Smooth muscle cell (in vitro differentiated cells): ENCODE measurements around the gene POMC. TPM values are rescaled to one million over a fixed set of nuclear protein-coding genes. Genes with fewer than 3 reads are reported as not detected.

Experiments
- DNase-seq: peaks from one replicate; lab custom pipeline; 2025; ENCODE audit not compliant: unreplicated experiment; lab: John Stamatoyannopoulos, UW
- H2AFZ ChIP-seq: fragments of 200-600 bp; sonication (generic); 2 replicates; pipeline ENCODE4 v1.6.0; 2016; ENCODE audit warnings: antibody characterized with exemption, low read depth, mild to moderate bottlenecking
- H3F3A ChIP-seq: fragments of 200-600 bp; sonication (generic); 2 replicates; pipeline ENCODE4 v1.6.0; 2017; ENCODE audit warnings: antibody characterized with exemption, low read depth
- H3K27ac ChIP-seq: fragments of 200-600 bp; sonication (generic); 2 replicates; pipeline ENCODE4 v1.5.1; 2016; ENCODE audit warnings: low read depth, mild to moderate bottlenecking
- H3K27me3 ChIP-seq: fragments of 200-600 bp; sonication (generic); 2 replicates; pipeline ENCODE4 v1.6.1; 2016; ENCODE audit warnings: low read depth, mild to moderate bottlenecking
- H3K36me3 ChIP-seq: fragments of 200-600 bp; sonication (generic); 2 replicates; pipeline ENCODE4 v1.5.1; 2016; ENCODE audit warnings: low read depth
- H3K4me1 ChIP-seq: fragments of 200-600 bp; sonication (generic); 2 replicates; pipeline ENCODE4 v1.5.1; 2016; ENCODE audit warnings: low read depth
- H3K4me2 ChIP-seq: fragments of 200-600 bp; sonication (generic); 2 replicates; pipeline ENCODE4 v1.6.0; 2016; ENCODE audit warnings: mild to moderate bottlenecking
- H3K4me3 ChIP-seq: fragments of 200-600 bp; sonication (generic); 2 replicates; pipeline ENCODE4 v1.5.1; 2016; ENCODE audit warnings: mild to moderate bottlenecking
- H3K79me2 ChIP-seq: fragments of 200-600 bp; sonication (generic); 2 replicates; pipeline ENCODE4 v1.6.0; 2016; ENCODE audit warnings: low read depth, mild to moderate bottlenecking
- H3K9ac ChIP-seq: fragments of 200-600 bp; sonication (generic); 2 replicates; pipeline ENCODE4 v1.6.0; 2016; ENCODE audit warnings: low read depth
- H3K9me3 ChIP-seq: fragments of 200-600 bp; sonication (generic); replicated peaks from 2 replicates; pipeline ENCODE4 v1.5.1; 2016; ENCODE audit warnings: low read depth
- H4K20me1 ChIP-seq: fragments of 200-600 bp; sonication (generic); 2 replicates; pipeline ENCODE4 v1.6.0; 2016; ENCODE audit warnings: low read depth
- WGBS: methylation state at CpG from one replicate; pipeline ENCODE4 v1.1.7; 2016; ENCODE audit warnings: low lambda C conversion rate; 5-methylcytosine and 5-hydroxymethylcytosine counted together
- polyA plus RNA-seq: library from polyadenylated mRNA; unstranded; fragments of >200 nt; fragmentation: Nextera tagmentation; extraction: Ambion mirVana; gene quantifications from 2 replicates; pipeline ENCODE4 v1.2.1, GENCODE V29; 2016
- total RNA-seq: library from RNA; depleted of rRNA; stranded (reverse); fragments of >200 nt; gene quantifications from 2 replicates; pipeline ENCODE4 v1.2.3, GENCODE V29; 2014
- TF ChIP-seq, protein P1 (sequence below): fragments of 200-600 bp; sonication (generic); IDR thresholded peaks from 2 replicates; pipeline ENCODE4 v1.5.1; 2017; ENCODE audit warnings: borderline replicate concordance, mild to moderate bottlenecking, antibody characterized with exemption; ENCODE audit not compliant: insufficient read depth, poor library complexity, severe bottlenecking

Gene POMC
- total and polyA plus RNA-seq, 2 experiments from 2014 or later, result not detected

DNA sequence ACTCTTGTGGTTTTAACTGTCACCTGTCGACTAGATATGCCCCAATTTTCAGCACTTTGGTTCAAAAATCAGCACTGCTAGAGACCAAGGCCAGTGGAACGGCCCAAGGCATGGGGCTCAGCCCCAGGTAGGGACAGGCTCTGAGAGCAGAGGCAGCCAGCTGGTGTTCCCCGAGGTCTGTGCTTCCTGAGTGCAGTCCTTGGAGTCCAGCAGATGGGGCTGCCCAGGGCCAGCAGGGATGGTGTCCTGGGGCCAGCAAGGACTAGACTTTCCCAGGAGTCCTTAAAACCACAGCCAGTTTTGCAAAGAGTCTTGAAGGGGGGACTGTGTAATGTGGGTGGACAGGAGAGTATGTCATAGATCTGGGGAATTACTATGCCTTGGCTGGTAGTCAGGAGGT lies 56.3 kb downstream of the POMC start:
- no peak for DNase-seq
- no peak overlapping the region for H2AFZ ChIP-seq
- no peaks in the 10 kb centered on the region for H3K36me3 ChIP-seq
- no peaks in the 10 kb centered on the region for H3K9me3 ChIP-seq
- no peaks in the 10 kb centered on the region for H3K4me1 ChIP-seq
- H4K20me1 ChIP-seq, result no peaks in the 10 kb centered on the region
- H3K4me3 ChIP-seq, result no peak overlapping the region
- no peaks in the 10 kb centered on the region for H3K79me2 ChIP-seq
- 94% methylated on average over 3 of the region's 3 CpGs for WGBS
- TF ChIP-seq, protein P1, sequence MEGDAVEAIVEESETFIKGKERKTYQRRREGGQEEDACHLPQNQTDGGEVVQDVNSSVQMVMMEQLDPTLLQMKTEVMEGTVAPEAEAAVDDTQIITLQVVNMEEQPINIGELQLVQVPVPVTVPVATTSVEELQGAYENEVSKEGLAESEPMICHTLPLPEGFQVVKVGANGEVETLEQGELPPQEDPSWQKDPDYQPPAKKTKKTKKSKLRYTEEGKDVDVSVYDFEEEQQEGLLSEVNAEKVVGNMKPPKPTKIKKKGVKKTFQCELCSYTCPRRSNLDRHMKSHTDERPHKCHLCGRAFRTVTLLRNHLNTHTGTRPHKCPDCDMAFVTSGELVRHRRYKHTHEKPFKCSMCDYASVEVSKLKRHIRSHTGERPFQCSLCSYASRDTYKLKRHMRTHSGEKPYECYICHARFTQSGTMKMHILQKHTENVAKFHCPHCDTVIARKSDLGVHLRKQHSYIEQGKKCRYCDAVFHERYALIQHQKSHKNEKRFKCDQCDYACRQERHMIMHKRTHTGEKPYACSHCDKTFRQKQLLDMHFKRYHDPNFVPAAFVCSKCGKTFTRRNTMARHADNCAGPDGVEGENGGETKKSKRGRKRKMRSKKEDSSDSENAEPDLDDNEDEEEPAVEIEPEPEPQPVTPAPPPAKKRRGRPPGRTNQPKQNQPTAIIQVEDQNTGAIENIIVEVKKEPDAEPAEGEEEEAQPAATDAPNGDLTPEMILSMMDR, result no peak
- no peaks in the 10 kb centered on the region for H3K27me3 ChIP-seq
- H3K27ac ChIP-seq, result no peak overlapping the region
- H3K4me2 ChIP-seq, result no peak overlapping the region
- no peaks in the 10 kb centered on the region for H3F3A ChIP-seq
- no peak overlapping the region for H3K9ac ChIP-seq

Other genes with a start within 250 kb of the POMC start
- 20.8 and 34.3 TPM in 2 replicates for gene ADCY3, start 248.3 kb downstream of the POMC start, total RNA-seq
- gene ADCY3, start 248.3 kb downstream of the POMC start, polyA plus RNA-seq, result 29.6 and 41.7 TPM in 2 replicates
- gene DNAJC27, start 196.6 kb downstream of the POMC start, total RNA-seq, result 4.4 and 8.4 TPM in 2 replicates
- 1.4 and 2.2 TPM in 2 replicates for gene DNAJC27, start 196.6 kb downstream of the POMC start, polyA plus RNA-seq
- gene EFR3B, start 126.5 kb downstream of the POMC start, total RNA-seq, result 4.1 and 5.2 TPM in 2 replicates
- gene EFR3B, start 126.5 kb downstream of the POMC start, polyA plus RNA-seq, result 3.5 and 4.0 TPM in 2 replicates
- 16.1 and 16.4 TPM in 2 replicates for gene DNMT3A, start 173.3 kb upstream of the POMC start, total RNA-seq
- gene DNMT3A, start 173.3 kb upstream of the POMC start, polyA plus RNA-seq, result 18.9 and 19.9 TPM in 2 replicates